Measurements from ENCODE around the gene ELAVL2. TPM values are rescaled to one million over a fixed set of nuclear protein-coding genes. Genes with fewer than 3 reads are reported as not detected.

The ELAVL2 gene
- total RNA-seq, 4 donors from 2014 or later: 0.63 to 2.6 TPM; not detected in 2

DNA sequence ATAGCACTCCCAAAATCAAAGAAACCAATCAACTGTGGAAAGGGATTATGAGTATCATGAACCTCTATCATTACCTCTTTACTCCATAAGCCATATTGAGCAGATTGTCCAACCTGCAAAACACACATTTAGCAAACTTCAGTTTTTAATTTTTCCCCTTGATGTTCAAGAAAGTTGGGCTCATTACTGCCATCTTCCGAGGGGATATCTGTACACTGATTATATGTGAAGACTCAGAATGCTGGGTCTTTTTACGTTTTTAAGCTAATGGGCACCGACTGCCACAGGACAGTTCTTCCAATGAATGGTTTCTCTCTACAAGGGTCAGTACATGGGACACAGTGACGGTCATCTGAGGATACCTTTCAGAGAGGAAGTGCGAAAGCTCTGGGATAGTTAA, 132.7 kb downstream of the ELAVL2 start:
- Histone ChIP-seq H3K27me3 (no peaks in the 10 kb centered on the region), H3K4me3 (no peak overlapping the region), H3K27ac (no peak overlapping the region), H3K4me1 (no peaks in the 10 kb centered on the region), H3K36me3 (no peaks in the 10 kb centered on the region), H3K9me3 (no peaks in the 10 kb centered on the region)
- TF ChIP-seq EP300 (IDR thresholded peaks at IDR 0.05) (no peak), POLR2A (IDR thresholded peaks at IDR 0.05) (no peak)
- TF ChIP-seq, protein P1, sequence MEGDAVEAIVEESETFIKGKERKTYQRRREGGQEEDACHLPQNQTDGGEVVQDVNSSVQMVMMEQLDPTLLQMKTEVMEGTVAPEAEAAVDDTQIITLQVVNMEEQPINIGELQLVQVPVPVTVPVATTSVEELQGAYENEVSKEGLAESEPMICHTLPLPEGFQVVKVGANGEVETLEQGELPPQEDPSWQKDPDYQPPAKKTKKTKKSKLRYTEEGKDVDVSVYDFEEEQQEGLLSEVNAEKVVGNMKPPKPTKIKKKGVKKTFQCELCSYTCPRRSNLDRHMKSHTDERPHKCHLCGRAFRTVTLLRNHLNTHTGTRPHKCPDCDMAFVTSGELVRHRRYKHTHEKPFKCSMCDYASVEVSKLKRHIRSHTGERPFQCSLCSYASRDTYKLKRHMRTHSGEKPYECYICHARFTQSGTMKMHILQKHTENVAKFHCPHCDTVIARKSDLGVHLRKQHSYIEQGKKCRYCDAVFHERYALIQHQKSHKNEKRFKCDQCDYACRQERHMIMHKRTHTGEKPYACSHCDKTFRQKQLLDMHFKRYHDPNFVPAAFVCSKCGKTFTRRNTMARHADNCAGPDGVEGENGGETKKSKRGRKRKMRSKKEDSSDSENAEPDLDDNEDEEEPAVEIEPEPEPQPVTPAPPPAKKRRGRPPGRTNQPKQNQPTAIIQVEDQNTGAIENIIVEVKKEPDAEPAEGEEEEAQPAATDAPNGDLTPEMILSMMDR (IDR thresholded peaks at IDR 0.05): no peak
- DNase-seq (ENCODE audit: low spot score in 2 of 2): no peak
- 91 to 92% methylated on average over 5 of the region's 5 CpGs for WGBS, 2 donors

DNA sequence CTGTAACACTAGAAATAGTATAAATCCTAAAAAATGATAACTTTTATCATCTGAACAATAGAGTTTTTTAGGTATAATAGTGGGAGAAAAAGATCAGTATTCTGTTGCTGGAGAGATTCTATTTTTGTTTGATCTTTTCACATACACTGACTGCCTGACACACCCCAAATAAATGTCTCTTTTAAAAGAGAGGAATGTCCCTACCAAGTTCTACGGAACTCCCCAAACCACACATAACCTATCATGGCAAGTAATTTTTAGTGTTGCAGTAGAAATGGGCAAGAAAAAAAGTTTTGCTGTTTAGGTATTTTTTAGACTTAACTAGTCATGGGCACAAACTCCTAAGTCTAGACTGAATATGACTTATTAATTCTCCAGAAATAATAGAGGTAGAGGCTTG, 139.1 kb downstream of the ELAVL2 start:
- no peaks in the 10 kb centered on the region for H3K36me3 ChIP-seq
- 83 to 92% methylated on average over 1 of the region's 1 CpG for WGBS, 2 donors
- DNase-seq (ENCODE audit: low spot score in 2 of 2): no peak
- H3K4me3 ChIP-seq: no peak overlapping the region
- TF ChIP-seq, protein P1 (IDR thresholded peaks at IDR 0.05): no peak
- no peak for TF ChIP-seq EP300 (IDR thresholded peaks at IDR 0.05)
- no peak for TF ChIP-seq POLR2A (IDR thresholded peaks at IDR 0.05)
- no peaks in the 10 kb centered on the region for H3K27me3 ChIP-seq
- H3K4me1 ChIP-seq: peaks cover 0 to 7% (median 0%) of the 10 kb centered on the region in 4 donors
- H3K9me3 ChIP-seq: no peaks in the 10 kb centered on the region
- H3K27ac ChIP-seq: no peak overlapping the region

DNA sequence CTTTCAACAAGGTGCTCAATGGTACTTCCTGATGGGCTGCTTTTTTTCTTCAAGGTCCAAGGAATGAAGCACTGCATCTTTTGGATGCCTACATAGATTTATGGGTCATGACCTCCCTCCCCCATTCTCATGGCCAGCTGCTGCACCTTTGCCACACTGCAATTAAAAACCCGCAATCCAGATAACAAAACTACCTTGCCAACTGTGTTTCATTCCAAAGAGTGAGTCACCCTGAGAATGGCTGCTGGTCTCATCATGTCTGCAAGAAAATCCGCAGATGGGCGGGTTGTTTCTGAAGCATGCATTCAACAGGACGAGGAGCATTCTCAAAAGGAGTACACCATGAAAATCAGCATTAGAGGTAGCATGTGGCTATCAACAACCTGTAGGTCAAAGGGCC, 139.8 kb downstream of the ELAVL2 start:
- 77 to 84% methylated on average over 4 of the region's 4 CpGs for WGBS, 2 donors
- TF ChIP-seq POLR2A (IDR thresholded peaks at IDR 0.05) (no peak), EP300 (IDR thresholded peaks at IDR 0.05) (no peak)
- TF ChIP-seq, protein P1 (IDR thresholded peaks at IDR 0.05): no peak
- no peak overlapping the region for H3K27ac ChIP-seq
- no peaks in the 10 kb centered on the region for H3K27me3 ChIP-seq
- no peak overlapping the region for H3K4me3 ChIP-seq
- DNase-seq (ENCODE audit: low spot score in 2 of 2): no peak
- no peaks in the 10 kb centered on the region for H3K36me3 ChIP-seq
- H3K9me3 ChIP-seq: no peaks in the 10 kb centered on the region
- peaks cover 0 to 7% (median 0%) of the 10 kb centered on the region in 4 donors for H3K4me1 ChIP-seq

DNA sequence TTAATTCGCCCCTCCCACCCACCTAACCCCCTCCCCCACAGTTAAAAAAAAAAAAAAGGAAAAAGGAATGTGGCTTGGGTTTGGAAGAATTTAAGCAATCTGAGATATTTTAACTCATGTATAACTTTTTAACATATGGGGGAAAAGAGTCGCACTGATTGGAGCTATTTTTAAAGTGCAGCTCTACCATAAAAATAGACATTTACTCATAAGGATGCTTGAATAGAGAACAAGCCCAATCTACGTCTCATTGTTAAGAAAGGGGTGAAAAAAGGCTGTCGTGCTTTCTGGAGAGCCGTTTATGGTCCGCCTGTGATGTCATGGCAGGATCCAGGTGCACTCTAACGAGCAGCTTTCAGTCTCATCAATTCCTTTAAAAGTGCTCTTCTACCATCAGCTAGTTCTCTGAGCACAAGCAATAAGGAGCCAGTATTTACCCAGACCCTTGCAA, 142.4 kb downstream of the ELAVL2 start:
- peaks cover 0 to 7% (median 0%) of the 10 kb centered on the region in 4 donors for H3K4me1 ChIP-seq
- no peak for DNase-seq (ENCODE audit: low spot score in 2 of 2)
- no peaks in the 10 kb centered on the region for H3K9me3 ChIP-seq

DNA sequence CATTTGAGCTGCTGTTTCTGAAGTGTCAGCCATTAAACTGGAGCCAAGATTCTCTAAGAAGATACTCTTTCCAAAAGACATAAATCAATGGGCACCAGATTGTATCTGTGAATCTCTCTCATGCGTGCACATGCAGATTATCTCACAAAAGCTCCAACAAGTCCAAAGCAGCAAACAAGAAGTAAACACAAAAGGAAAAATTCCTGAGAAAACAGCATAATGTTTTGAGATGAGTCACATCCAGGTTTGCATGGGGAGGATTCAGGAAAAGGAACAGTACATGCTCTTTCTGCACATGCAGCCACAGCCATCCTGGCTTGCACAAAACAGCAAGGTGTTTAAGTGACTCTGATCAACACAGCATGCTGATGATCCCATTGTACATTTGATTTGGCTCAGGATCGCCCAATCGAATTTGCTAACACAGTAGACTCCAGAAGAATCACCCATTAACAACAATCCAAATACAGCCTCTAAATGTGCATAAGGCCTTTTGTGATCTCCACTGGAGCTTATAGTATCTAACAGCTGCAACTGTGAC, 143.1 kb downstream of the ELAVL2 start:
- DNase-seq (ENCODE audit: low spot score in 2 of 2): no peak
- Histone ChIP-seq H3K27me3 (no peaks in the 10 kb centered on the region), H3K36me3 (no peaks in the 10 kb centered on the region), H3K4me3 (no peak overlapping the region), H3K4me1 (peaks cover 0 to 7% (median 0%) of the 10 kb centered on the region in 4 donors), H3K27ac (no peak overlapping the region), H3K9me3 (no peaks in the 10 kb centered on the region)
- WGBS, 2 donors: 39 to 65% methylated on average over 3 of the region's 3 CpGs
- no peak for TF ChIP-seq EP300 (IDR thresholded peaks at IDR 0.05)
- TF ChIP-seq POLR2A (IDR thresholded peaks at IDR 0.05): no peak
- TF ChIP-seq, protein P1 (IDR thresholded peaks at IDR 0.05): no peak

More for the DNA sequence above, 142.4 kb downstream of the ELAVL2 start:
- WGBS, 2 donors: 37 to 39% methylated on average over 7 of the region's 7 CpGs
- TF ChIP-seq POLR2A (IDR thresholded peaks at IDR 0.05): no peak
- no peak for TF ChIP-seq EP300 (IDR thresholded peaks at IDR 0.05)
- TF ChIP-seq, protein P1 (IDR thresholded peaks at IDR 0.05): no peak
- Histone ChIP-seq H3K27me3 (no peaks in the 10 kb centered on the region), H3K4me3 (no peak overlapping the region), H3K36me3 (no peaks in the 10 kb centered on the region), H3K27ac (no peak overlapping the region)

All from tibial nerve (tissue), 4 donors.